Neural crest cell (in vitro differentiated cells): ENCODE data around the gene SHISAL1. TPM values are rescaled to one million over a fixed set of nuclear protein-coding genes. Genes with fewer than 3 reads are reported as not detected.

Source experiments
- DNase-seq: peaks from one replicate; pipeline ENCODE4 v3.0.0; 2021; ENCODE audit warnings: low read depth, mixed read lengths, low spot score
- H3K27ac Mint-ChIP-seq: one replicate; pipeline ENCODE4 v1.8.0; 2021; ENCODE audit warnings: mild to moderate bottlenecking, mixed read lengths; ENCODE audit not compliant: unreplicated experiment
- H3K27me3 Mint-ChIP-seq: 2 replicates; pipeline ENCODE4 v1.8.0; 2021; ENCODE audit warnings: low read depth, mild to moderate bottlenecking, mixed read lengths
- H3K36me3 Mint-ChIP-seq: 2 replicates; pipeline ENCODE4 v1.8.0; 2021; ENCODE audit warnings: low read depth, mild to moderate bottlenecking, mixed read lengths
- H3K4me1 Mint-ChIP-seq: 2 replicates; pipeline ENCODE4 v1.8.0; 2021; ENCODE audit warnings: mixed read lengths
- H3K4me3 Mint-ChIP-seq: one replicate; pipeline ENCODE4 v1.8.0; 2021; ENCODE audit warnings: mild to moderate bottlenecking, mixed read lengths
- H3K9me3 Mint-ChIP-seq: 2 replicates; pipeline ENCODE4 v1.8.0; 2021; ENCODE audit warnings: mixed read lengths
- CTCF ChIP-seq: fragments of 200-600 bp; sonication (generic); conservative IDR thresholded peaks from 2 replicates; pipeline ENCODE4 v1.5.0; 2021; ENCODE audit warnings: antibody characterized with exemption, mild to moderate bottlenecking
- total RNA-seq: library from RNA; stranded (reverse); gene quantifications from 2 replicates; pipeline ENCODE4 v1.2.1, GENCODE V29; 2021

The SHISAL1 gene
- total RNA-seq, 1 donor from 2014 or later, result 4.2 TPM

DNA sequence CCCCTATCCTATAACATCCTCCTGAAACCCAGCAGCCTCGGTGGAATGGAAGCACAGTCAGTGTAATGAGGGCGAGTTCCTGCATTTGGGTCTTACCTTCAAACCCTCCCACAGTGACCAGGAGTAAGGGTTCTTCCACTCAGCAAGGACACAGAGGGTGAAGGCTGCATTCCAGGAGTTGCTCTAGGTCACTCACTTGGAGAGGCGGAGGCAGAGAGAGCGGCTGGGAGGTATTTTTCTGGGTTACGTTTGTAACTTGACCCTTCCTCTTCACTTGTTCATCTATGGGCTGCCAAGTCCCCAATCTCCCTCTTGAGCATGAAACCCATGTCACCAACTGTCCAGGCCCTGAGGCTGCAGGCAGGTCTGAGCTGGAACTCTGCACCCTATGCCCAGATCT lies 36.8 kb upstream of the SHISAL1 start:
- H3K4me3 Mint-ChIP-seq, result no peak overlapping the region
- no peaks in the 10 kb centered on the region for H3K36me3 Mint-ChIP-seq
- TF ChIP-seq CTCF, result no peak
- no peaks in the 10 kb centered on the region for H3K4me1 Mint-ChIP-seq
- DNase-seq, result no peak
- H3K27me3 Mint-ChIP-seq, result peaks cover 9% of the 10 kb centered on the region
- no peak overlapping the region for H3K27ac Mint-ChIP-seq
- H3K9me3 Mint-ChIP-seq, result no peaks in the 10 kb centered on the region

DNA sequence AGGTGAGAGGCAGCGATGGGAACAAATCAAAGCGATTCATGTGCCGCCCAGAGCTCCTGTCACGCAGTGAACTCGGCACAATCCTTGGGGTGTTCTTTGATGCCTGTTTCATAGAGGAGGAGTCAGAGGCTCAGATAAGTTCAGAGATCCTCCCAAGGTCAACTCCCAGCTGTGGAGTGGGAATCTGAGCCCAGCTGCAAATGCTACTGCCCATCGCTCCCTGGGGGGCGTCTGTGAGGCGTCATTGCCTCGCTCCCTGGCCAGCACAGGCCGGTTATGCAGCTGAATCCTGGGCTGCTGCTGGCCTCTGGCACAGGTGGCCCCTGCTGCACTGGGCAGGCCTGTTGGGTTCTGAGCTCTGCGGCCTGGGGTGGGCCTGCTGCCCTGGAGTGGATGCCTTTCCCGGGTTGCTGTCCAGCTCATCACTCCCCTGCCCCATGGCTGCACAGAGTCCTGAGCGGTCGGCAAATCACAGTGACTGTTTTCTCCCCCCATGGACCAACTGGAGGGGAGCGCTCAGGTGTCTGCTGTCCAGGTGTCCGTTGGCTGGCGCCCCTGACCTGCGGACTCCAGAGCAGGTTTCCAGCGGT lies 36.3 kb upstream of the SHISAL1 start:
- H3K4me3 Mint-ChIP-seq, result no peak overlapping the region
- peaks cover 9% of the 10 kb centered on the region for H3K27me3 Mint-ChIP-seq
- no peak for DNase-seq
- no peak for TF ChIP-seq CTCF
- no peaks in the 10 kb centered on the region for H3K36me3 Mint-ChIP-seq
- no peak overlapping the region for H3K27ac Mint-ChIP-seq
- no peaks in the 10 kb centered on the region for H3K9me3 Mint-ChIP-seq
- no peaks in the 10 kb centered on the region for H3K4me1 Mint-ChIP-seq

- H3K27ac Mint-ChIP-seq, result no peak overlapping the region
- DNase-seq, result no peak
- no peak for TF ChIP-seq CTCF
- peaks cover 12% of the 10 kb centered on the region for H3K27me3 Mint-ChIP-seq
- H3K9me3 Mint-ChIP-seq, result no peaks in the 10 kb centered on the region
- no peak overlapping the region for H3K4me3 Mint-ChIP-seq
- H3K36me3 Mint-ChIP-seq, result no peaks in the 10 kb centered on the region
- H3K4me1 Mint-ChIP-seq, result no peaks in the 10 kb centered on the region
Observed at GRCh38 chr22:44347549-44347948, 34.8 kb upstream of the SHISAL1 start.

GRCh38 chr22:44347080-44347479 lies 34.3 kb upstream of the SHISAL1 start:
- Mint-ChIP-seq H3K27me3 (peaks cover 12% of the 10 kb centered on the region), H3K36me3 (no peaks in the 10 kb centered on the region), H3K4me1 (no peaks in the 10 kb centered on the region), H3K27ac (no peak overlapping the region), H3K9me3 (no peaks in the 10 kb centered on the region), H3K4me3 (no peak overlapping the region)
- TF ChIP-seq CTCF, result no peak
- no peak for DNase-seq

GRCh38 chr22:44345872-44346271 lies 33.1 kb upstream of the SHISAL1 start:
- DNase-seq, result no peak
- H3K9me3 Mint-ChIP-seq, result no peaks in the 10 kb centered on the region
- no peaks in the 10 kb centered on the region for H3K4me1 Mint-ChIP-seq
- peaks cover 12% of the 10 kb centered on the region for H3K27me3 Mint-ChIP-seq
- H3K27ac Mint-ChIP-seq, result no peak overlapping the region
- H3K36me3 Mint-ChIP-seq, result no peaks in the 10 kb centered on the region
- H3K4me3 Mint-ChIP-seq, result no peak overlapping the region
- no peak for TF ChIP-seq CTCF
